Measurements from ENCODE around the gene CFHR2. TPM values are rescaled to one million over a fixed set of nuclear protein-coding genes. Genes with fewer than 3 reads are reported as not detected.
"Not testable (repeated sequence)": the region's sequence is repeated elsewhere in the genome, so short reads cannot be mapped to it uniquely, and the experiment has no call there.

CFHR2 gene
- total RNA-seq, 2 experiments from 2014 or later, result not detected

GRCh38 chr1:196970182-196970581 lies 26.6 kb downstream of the CFHR2 start:
- H3K4me1 Mint-ChIP-seq, result no peaks in the 10 kb centered on the region

GRCh38 chr1:196976278-196976677 lies 32.7 kb downstream of the CFHR2 start:
- no peaks in the 10 kb centered on the region for H3K4me1 Mint-ChIP-seq
- no peaks in the 10 kb centered on the region for H3K36me3 Mint-ChIP-seq
- POLR2A ChIA-PET, result no interaction called here
- no peaks in the 10 kb centered on the region for H3K9me3 Mint-ChIP-seq
- no peaks in the 10 kb centered on the region for H3K27me3 Mint-ChIP-seq
- H3K4me3 Mint-ChIP-seq, result no peak overlapping the region
- H3K27ac Mint-ChIP-seq, result no peak overlapping the region
- DNase-seq (no peak), ATAC-seq (ENCODE audit: low read depth) (no peak)

More at GRCh38 chr1:196970182-196970581, 26.6 kb downstream of the CFHR2 start:
- Mint-ChIP-seq H3K27ac (no peak overlapping the region), H3K9me3 (no peaks in the 10 kb centered on the region), H3K27me3 (no peaks in the 10 kb centered on the region), H3K36me3 (no peaks in the 10 kb centered on the region), H3K4me3 (no peak overlapping the region)
- ATAC-seq (ENCODE audit: low read depth) (no peak), DNase-seq (no peak)
- POLR2A ChIA-PET, result no interaction called here

- no peak for DNase-seq
- ATAC-seq (ENCODE audit: low read depth), result no peak
- Mint-ChIP-seq H3K4me3 (no peak within 1 kb of the TSS), H3K27ac (no peak within 1 kb of the TSS), H3K4me1 (no peaks in the 10 kb centered on the region), H3K9me3 (no peaks in the 10 kb centered on the region), H3K36me3 (no peaks in the 10 kb centered on the region), H3K27me3 (no peaks in the 10 kb centered on the region)
- POLR2A ChIA-PET, result no interaction called here
Measured at GRCh38 chr1:196977278-196977677, 33.7 kb downstream of the CFHR2 start, which contains the start of gene CFHR5. TSS of gene CFHR5 (plus strand) at chr1:196977556. CDS start at chr1:196977665, 109 bp downstream.

- Mint-ChIP-seq H3K9me3 (no peaks in the 10 kb centered on the region), H3K27ac (no peak overlapping the region), H3K36me3 (no peaks in the 10 kb centered on the region), H3K4me3 (no peak overlapping the region), H3K27me3 (no peaks in the 10 kb centered on the region), H3K4me1 (no peaks in the 10 kb centered on the region)
- POLR2A ChIA-PET, result no interaction called here
- DNase-seq (no peak), ATAC-seq (ENCODE audit: low read depth) (no peak)
Measured at GRCh38 chr1:196980859-196981258, 37.3 kb downstream of the CFHR2 start.

GRCh38 chr1:196982247-196982646 lies 38.7 kb downstream of the CFHR2 start:
- H3K27me3 Mint-ChIP-seq; H3K36me3 Mint-ChIP-seq; DNase-seq; H3K27ac Mint-ChIP-seq; H3K4me1 Mint-ChIP-seq; H3K9me3 Mint-ChIP-seq; H3K4me3 Mint-ChIP-seq; ATAC-seq (ENCODE audit: low read depth); POLR2A ChIA-PET: not testable (repeated sequence)

- DNase-seq; H3K27ac Mint-ChIP-seq; H3K4me3 Mint-ChIP-seq; H3K36me3 Mint-ChIP-seq; H3K9me3 Mint-ChIP-seq; POLR2A ChIA-PET; H3K27me3 Mint-ChIP-seq; H3K4me1 Mint-ChIP-seq; ATAC-seq (ENCODE audit: low read depth): not testable (repeated sequence)
Measured at GRCh38 chr1:196991919-196992651, 48.5 kb downstream of the CFHR2 start.

GRCh38 chr1:196993916-196994315 lies 50.4 kb downstream of the CFHR2 start:
- Mint-ChIP-seq H3K9me3 (no peaks in the 10 kb centered on the region), H3K36me3 (no peaks in the 10 kb centered on the region), H3K27me3 (peaks cover 2% of the 10 kb centered on the region), H3K4me1 (no peaks in the 10 kb centered on the region), H3K27ac (no peak overlapping the region), H3K4me3 (no peak overlapping the region)
- POLR2A ChIA-PET, result no interaction called here
- ATAC-seq (ENCODE audit: low read depth) (no peak), DNase-seq (no peak)

GRCh38 chr1:196997423-196997822 lies 53.9 kb downstream of the CFHR2 start:
- Mint-ChIP-seq H3K4me1 (no peaks in the 10 kb centered on the region), H3K9me3 (no peaks in the 10 kb centered on the region), H3K27ac (no peak overlapping the region), H3K27me3 (peaks cover 2% of the 10 kb centered on the region), H3K4me3 (no peak overlapping the region), H3K36me3 (no peaks in the 10 kb centered on the region)
- DNase-seq (no peak), ATAC-seq (ENCODE audit: low read depth) (no peak)
- POLR2A ChIA-PET, result no interaction called here

GRCh38 chr1:197001828-197002227 lies 58.3 kb downstream of the CFHR2 start:
- Mint-ChIP-seq H3K27ac (no peak overlapping the region), H3K4me3 (no peak overlapping the region), H3K27me3 (peaks cover 2% of the 10 kb centered on the region), H3K36me3 (no peaks in the 10 kb centered on the region), H3K9me3 (no peaks in the 10 kb centered on the region), H3K4me1 (no peaks in the 10 kb centered on the region)
- POLR2A ChIA-PET, result no interaction called here
- no peak for DNase-seq
- no peak for ATAC-seq (ENCODE audit: low read depth)

- Mint-ChIP-seq H3K9me3 (no peaks in the 10 kb centered on the region), H3K27ac (no peak overlapping the region), H3K4me3 (no peak overlapping the region), H3K27me3 (peaks cover 2% of the 10 kb centered on the region), H3K36me3 (no peaks in the 10 kb centered on the region), H3K4me1 (no peaks in the 10 kb centered on the region)
- ATAC-seq (ENCODE audit: low read depth), result no peak
- POLR2A ChIA-PET, result no interaction called here
- no peak for DNase-seq
Measured at GRCh38 chr1:197003132-197003531, 59.6 kb downstream of the CFHR2 start.

- H3K27ac Mint-ChIP-seq, result no peak overlapping the region
- H3K4me1 Mint-ChIP-seq, result no peaks in the 10 kb centered on the region
- DNase-seq (no peak), ATAC-seq (ENCODE audit: low read depth) (no peak)
- H3K36me3 Mint-ChIP-seq, result no peaks in the 10 kb centered on the region
- H3K4me3 Mint-ChIP-seq, result no peak overlapping the region
- H3K9me3 Mint-ChIP-seq, result peaks cover 3% of the 10 kb centered on the region
- POLR2A ChIA-PET, result no interaction called here
- no peaks in the 10 kb centered on the region for H3K27me3 Mint-ChIP-seq
Measured at GRCh38 chr1:197008861-197009260, 65.3 kb downstream of the CFHR2 start.

Other genes with a start within 250 kb of the CFHR2 start
- gene CFHR3, start 168.9 kb upstream of the CFHR2 start, total RNA-seq, result not detected
- not detected for gene CFHR1, start 124.0 kb upstream of the CFHR2 start, total RNA-seq
- not detected for gene CFHR4, start 55.7 kb upstream of the CFHR2 start, total RNA-seq
- not detected for gene CFHR5, start 33.8 kb downstream of the CFHR2 start, total RNA-seq
- gene F13B, start 123.5 kb downstream of the CFHR2 start, total RNA-seq, result not detected
- gene ASPM, start 202.9 kb downstream of the CFHR2 start, total RNA-seq, result 10 to 100 TPM; 55.9 to 57.2 TPM